Activated gamma-delta T cell (primary cell): ENCODE results near the gene MRTO4.
"Not testable (repeated sequence)": the region's sequence is repeated elsewhere in the genome, so short reads cannot be mapped to it uniquely, and the experiment has no call there.

Source experiments
- DNase-seq: peaks from one replicate; lab custom pipeline; 2025; lab: John Stamatoyannopoulos, UW

MRTO4 gene

GRCh38 chr1:19222979-19223824 lies 28.4 kb upstream of the MRTO4 start:
- no peak for DNase-seq

GRCh38 chr1:19229229-19229628 lies 22.4 kb upstream of the MRTO4 start:
- DNase-seq: no peak

GRCh38 chr1:19229828-19230325 lies 21.7 kb upstream of the MRTO4 start:
- DNase-seq: no peak

- not testable (repeated sequence) for DNase-seq
These were observed 19.7 kb upstream of the MRTO4 start for GRCh38 chr1:19231736-19232523.

GRCh38 chr1:19232524-19232846 lies 19.1 kb upstream of the MRTO4 start:
- DNase-seq: no peak

GRCh38 chr1:19234224-19234623 lies 17.4 kb upstream of the MRTO4 start:
- no peak for DNase-seq

- no peak for DNase-seq
These were observed 11.7 kb upstream of the MRTO4 start for GRCh38 chr1:19239876-19240275.

- DNase-seq: no peak
These were observed 10.7 kb upstream of the MRTO4 start for GRCh38 chr1:19240673-19241538.

GRCh38 chr1:19250629-19251304 lies 838 bp upstream of the MRTO4 start:
- no peak for DNase-seq

- no peak for DNase-seq
These were observed 2.8 kb downstream of the MRTO4 start for GRCh38 chr1:19254416-19254815.

GRCh38 chr1:19255288-19255687 lies 3.7 kb downstream of the MRTO4 start:
- no peak for DNase-seq

- DNase-seq: not testable (repeated sequence)
These were observed 4.7 kb downstream of the MRTO4 start for GRCh38 chr1:19256301-19256700.

- no peak for DNase-seq
These were observed 5.7 kb downstream of the MRTO4 start for GRCh38 chr1:19257178-19257914.

- no peak for DNase-seq
These were observed 6.7 kb downstream of the MRTO4 start for GRCh38 chr1:19258353-19258752.

GRCh38 chr1:19260211-19261138 lies 8.9 kb downstream of the MRTO4 start:
- DNase-seq: no peak

GRCh38 chr1:19262047-19262446 lies 10.4 kb downstream of the MRTO4 start:
- DNase-seq: no peak

GRCh38 chr1:19262744-19263143 lies 11.1 kb downstream of the MRTO4 start:
- no peak for DNase-seq

GRCh38 chr1:19268445-19268844 lies 16.8 kb downstream of the MRTO4 start:
- DNase-seq: no peak
